GM21576 (cell line): ENCODE measurements around the gene HGF.
"Not testable (repeated sequence)": the region's sequence is repeated elsewhere in the genome, so short reads cannot be mapped to it uniquely, and the experiment has no call there.

ENCODE experiments used
- ATAC-seq: cut with Tn5 transposase; IDR thresholded peaks from one replicate; pipeline ENCODE4 v1.9.1; 2021; ENCODE audit warnings: mild to moderate bottlenecking, moderate library complexity; ENCODE audit not compliant: unreplicated experiment

HGF gene

GRCh38 chr7:81725003-81725811 lies 44.6 kb downstream of the HGF start:
- no peak for ATAC-seq

- not testable (repeated sequence) for ATAC-seq
Observed at GRCh38 chr7:81722250-81722649, 47.6 kb downstream of the HGF start.

DNA sequence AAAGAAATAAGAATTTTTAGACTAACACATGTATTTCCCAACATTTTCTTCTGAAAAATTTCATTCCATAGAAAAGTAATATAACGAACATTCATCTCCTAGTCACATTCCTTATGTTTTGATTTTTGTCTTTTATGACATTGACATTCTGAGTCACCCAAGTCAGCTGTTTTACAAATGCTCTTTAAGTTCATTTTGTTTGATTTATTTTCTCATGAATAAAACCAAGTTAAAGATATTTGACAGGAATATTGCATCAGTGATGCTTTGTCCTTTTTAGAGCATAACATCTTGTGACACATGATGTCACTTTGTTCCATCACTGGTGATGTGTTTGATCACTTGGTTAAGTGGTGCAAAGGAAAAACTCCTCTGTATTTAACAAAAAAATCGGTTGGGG lies 48.4 kb downstream of the HGF start:
- no peak for ATAC-seq

DNA sequence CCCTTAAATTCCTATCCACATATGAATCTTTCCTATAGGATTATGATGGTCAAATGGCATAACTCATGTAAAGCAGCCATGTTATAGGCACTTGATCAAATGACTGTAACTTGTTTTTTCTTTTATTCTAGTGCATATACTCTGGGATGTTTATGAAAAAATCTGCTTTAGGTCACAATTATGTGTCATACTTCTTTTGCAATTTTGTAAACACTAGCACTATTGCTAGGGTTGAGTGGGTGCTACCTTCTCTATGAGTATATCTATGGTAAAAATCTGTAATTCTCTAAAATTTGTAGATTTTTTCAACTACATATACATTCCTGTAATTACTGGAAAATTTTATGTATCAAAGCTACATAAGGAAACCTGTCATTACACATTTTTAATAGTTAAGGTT lies 50.0 kb downstream of the HGF start:
- ATAC-seq = no peak

DNA sequence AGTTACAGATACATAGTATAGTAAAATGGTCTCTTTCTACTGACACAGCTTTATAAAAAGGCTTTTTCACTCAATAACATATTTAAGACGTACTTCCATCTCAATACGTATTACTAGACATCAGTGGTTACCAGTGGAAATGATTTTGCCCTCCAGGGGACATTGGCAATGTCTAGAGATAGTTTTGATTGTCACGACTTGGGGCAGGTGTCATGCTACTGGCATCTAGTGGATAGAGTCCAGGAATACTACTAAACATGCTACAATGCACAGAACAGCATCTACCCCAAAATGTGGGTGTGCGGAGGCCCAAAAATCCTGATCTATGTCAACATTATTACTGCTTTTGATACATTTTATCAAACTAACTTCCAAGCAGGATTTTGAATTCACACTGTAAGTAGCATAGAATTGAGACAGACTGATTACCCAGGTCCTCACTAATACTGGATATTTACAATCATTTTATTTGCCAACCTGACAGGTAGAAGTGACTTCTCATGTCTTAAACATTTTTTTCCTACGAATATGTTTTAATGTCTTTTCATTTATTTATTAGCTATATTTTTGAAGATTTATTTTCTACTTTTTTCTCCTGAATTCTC lies 53.8 kb downstream of the HGF start:
- no peak for ATAC-seq

DNA sequence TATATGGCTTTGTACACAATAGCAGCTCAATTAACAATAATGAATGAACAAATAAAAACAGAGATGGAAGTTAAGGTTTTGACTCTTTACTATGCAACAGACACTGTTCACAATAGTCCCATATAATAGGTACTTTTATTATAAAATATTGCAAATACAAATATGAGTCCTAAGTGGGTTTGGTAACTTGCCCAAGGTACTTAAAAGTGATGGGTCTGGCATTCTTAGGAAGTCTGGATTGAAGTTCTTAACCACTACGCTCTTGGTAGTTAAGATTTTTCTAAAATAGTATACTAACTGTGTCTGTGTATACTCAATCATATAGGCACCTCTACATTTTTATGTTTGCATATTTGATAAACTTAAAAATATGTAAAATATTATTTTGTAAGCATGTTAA lies 55.5 kb downstream of the HGF start:
- no peak for ATAC-seq

- ATAC-seq = no peak
Observed at GRCh38 chr7:81710751-81711150, 59.1 kb downstream of the HGF start.

DNA sequence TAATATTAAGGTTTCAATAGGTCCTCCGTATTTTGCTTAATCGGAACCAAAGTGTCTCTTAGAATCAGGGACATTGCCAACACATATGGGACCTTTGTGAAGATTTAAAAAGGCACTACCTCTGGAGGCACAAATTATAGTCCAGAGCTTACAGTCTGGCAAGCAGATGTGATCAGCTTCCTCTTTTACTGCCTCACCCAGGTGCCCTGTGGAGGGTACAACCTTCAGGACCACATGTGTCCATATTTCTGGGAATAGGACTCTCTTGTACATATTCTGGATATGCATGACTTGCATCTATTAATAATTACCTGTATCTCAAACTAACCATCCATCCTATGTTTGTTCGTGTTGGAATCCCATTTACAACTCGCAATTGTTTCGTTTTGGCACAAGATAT lies 60.0 kb downstream of the HGF start:
- ATAC-seq = no peak

- ATAC-seq = no peak
Observed at GRCh38 chr7:81707966-81708365, 61.9 kb downstream of the HGF start.

DNA sequence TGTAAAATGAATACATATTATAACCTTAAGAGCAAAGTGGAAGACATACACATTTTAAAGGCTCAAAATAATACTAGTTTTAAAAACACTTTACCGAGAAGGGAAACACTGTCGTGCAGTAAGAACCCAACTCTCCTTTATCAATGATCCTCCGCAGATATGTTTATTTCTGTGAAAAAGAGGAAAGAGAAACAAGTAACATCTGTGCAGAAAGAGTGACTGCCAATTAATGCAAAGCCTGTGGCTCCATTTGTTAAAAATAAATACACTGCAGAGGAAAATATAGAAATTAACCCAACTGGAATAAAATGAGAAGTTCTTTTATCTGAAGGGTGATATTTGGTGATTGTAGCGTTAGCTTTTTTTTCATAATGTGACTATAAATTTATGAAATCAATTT lies 62.7 kb downstream of the HGF start:
- no peak for ATAC-seq

DNA sequence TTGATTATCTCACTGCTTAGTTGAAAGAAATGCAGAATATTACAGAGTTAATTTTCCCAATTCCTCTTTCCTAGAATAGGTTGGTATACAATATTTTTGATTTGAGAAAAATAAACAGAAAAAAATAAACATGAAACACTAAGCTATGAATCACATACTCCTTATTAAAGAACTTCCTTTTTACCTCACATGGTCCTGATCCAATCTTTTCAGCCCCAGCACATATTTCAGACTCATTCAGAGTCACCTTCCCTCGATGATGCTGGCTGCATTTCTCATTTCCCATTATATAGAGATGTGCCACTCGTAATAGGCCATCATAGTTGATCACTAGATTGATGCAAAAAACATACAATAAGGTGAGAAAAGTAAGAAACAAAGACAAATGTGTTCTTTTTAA lies 64.6 kb downstream of the HGF start:
- no peak for ATAC-seq

DNA sequence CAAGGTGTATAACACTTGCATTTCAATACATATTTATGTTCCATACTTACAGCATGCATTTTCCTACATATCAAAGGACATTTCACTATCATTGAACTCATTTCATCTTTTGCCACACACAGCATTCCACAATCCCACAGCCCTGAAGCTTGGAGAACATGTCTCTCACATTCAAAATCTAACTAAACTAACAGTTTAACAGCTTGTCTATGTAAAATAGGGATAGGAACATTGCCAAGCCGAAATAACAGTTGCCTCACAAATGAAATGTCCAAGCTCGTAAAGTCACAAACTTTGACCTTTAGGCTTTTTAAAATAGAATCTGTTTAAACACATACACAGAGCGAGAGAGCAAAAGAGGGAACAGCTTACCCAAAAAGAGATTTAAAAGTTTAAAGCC lies 65.3 kb downstream of the HGF start:
- ATAC-seq = no peak

- no peak for ATAC-seq
Observed at GRCh38 chr7:81698965-81699364, 70.9 kb downstream of the HGF start.

GRCh38 chr7:81694711-81695110 lies 75.1 kb downstream of the HGF start:
- no peak for ATAC-seq

DNA sequence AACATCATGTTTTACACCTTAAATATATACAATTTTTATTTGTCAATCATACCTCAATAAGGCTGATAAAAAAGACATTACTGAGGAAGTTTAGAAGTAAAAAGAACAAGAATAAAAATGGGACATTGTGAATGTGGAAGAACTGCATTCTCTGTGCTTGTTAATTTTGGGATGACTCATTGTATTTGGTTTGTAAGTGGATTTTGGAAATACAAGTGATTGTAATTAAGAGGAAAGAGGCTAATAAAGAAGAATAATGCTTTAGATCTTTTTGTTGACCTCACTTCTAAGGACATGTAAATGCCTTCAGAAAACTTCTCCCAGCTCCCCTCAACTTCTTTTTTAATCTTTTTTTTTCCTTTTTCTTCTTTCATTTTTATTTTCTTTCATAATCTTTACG lies 76.0 kb downstream of the HGF start:
- no peak for ATAC-seq

DNA sequence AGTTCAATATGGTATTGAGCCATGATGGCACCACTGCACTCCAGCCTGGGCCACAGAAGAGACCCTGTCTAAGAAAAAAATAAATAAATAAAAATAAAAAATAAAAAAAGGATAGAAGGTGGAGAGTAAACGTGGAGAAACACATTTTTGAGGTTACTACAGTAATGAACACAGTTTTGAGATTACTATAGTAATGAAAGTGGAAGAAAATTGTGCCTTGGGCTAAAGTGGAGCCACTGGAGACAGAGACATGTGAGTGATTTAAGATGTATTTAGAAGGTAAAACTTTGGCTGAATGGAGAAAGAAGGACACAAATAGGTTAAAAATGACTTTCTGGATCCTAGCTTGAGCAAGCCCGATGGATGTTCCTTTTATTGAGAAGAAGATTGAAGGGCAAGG lies 76.8 kb downstream of the HGF start:
- no peak for ATAC-seq

DNA sequence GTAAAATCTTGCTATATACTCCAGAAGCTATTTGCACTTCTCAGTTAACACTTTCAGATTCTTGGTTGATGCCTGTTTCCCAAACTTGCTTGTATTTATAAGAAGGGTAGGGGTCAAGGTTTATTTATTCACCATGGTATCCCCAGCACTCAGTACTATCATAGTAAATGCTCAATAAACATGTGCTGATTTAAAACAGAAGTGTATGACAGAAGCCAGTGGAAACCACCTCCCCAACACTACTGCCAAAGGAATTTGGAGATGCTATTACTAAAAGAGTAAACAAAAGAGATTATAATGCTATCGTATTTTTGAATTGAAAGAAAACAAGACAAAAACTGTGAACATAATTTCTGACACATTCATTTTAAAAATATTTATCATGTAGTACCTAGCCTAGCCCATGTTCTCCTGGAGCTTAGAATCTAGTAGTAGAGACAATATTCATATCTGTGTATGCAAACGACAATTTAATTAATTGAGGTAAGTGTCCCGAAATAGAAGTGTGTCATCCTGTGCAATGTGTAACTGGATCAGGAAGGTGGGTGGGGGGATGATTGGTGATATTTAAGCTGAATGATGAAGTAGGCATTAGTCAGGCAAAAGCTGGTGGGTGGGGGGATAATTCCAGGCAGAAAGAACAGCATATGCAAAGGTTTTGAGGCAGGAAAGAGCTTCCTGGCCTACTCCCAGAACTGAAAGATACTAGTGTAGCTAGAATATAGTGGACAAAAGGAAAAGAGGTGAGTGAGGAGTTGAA lies 77.5 kb downstream of the HGF start:
- ATAC-seq = no peak

DNA sequence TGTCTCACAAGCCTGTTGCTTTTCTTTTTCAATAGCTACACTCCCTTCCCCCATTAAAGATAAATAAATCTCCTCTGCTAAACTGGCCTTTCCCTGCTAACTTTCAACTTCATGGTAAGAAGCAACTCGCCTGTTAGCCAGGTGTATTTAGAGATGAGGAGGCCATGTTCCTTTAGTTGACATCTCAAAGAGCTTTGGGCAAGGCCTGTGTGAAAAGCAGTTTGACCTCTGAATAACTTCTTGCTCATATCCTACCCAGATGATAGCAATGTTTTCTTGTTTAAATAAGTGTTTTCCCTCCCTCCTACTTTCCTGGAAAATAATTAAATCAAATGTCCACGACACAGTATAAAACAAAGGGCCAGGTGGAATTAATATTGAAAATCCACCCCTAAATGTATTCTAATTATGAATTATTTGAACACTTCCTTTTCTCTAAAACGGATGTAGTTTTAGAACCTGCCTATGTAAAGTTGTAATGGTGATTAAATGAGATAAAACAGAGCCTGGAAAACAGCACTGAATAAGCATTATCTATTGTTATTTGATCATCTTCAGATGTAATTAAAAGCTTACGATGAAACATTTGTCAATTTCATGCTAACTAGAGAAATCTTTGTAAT lies 78.5 kb downstream of the HGF start:
- no peak for ATAC-seq

DNA sequence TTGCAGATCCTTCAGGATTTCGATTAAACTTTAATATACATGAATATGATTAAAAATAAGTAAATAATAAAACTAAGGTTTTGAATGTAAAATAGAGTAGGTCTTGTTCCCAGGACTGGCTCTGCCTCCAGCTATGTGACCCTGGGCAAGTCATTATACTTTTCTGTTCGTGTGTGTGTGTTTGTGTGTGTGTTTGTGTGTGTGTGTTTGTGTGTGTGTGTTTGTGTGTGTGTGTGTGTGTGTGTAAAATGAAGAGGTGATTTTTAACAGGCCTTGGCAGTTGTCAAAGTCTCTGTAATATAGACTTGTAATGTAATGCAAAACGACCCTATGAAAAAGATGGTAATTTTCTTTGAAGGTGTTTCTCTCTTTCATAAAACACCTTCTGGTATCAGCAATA lies 79.2 kb downstream of the HGF start:
- ATAC-seq = no peak

GRCh38 chr7:81690251-81690650 lies 79.6 kb downstream of the HGF start:
- ATAC-seq = no peak

GRCh38 chr7:81688622-81689411 lies 81.0 kb downstream of the HGF start:
- no peak for ATAC-seq
